Raji (cell line): ENCODE measurements around the gene TMEM266.

Experiments
- POLR2A ChIP-seq: IDR thresholded peaks from 2 replicates; pipeline ENCODE4 v1.6.1; 2011; ENCODE audit warnings: low read depth, low read length, control low read depth; ENCODE audit not compliant: insufficient read depth

Gene TMEM266

DNA sequence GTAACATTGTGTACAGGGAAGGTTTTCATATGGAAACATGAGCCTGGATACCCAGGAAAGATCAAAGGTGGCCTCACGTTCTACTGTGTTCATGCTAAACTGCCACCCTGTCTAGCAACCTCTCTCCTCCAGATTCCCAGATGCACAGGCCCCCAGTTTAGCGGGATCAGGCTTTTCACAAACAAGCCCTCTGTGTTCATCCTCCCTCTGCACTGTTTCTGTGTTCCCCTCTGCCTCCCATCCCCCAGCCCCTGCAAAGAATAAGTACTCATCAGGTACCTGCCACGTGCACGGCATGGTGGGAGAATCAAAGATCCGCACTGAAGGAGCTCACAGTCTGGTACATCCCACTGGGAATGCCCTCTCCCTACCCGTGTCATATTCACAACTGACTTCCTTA, 46.1 kb downstream of the TMEM266 start:
- TF ChIP-seq POLR2A: no peak

GRCh38 chr15:76107169-76107568, 47.4 kb downstream of the TMEM266 start:
- TF ChIP-seq POLR2A: no peak

DNA sequence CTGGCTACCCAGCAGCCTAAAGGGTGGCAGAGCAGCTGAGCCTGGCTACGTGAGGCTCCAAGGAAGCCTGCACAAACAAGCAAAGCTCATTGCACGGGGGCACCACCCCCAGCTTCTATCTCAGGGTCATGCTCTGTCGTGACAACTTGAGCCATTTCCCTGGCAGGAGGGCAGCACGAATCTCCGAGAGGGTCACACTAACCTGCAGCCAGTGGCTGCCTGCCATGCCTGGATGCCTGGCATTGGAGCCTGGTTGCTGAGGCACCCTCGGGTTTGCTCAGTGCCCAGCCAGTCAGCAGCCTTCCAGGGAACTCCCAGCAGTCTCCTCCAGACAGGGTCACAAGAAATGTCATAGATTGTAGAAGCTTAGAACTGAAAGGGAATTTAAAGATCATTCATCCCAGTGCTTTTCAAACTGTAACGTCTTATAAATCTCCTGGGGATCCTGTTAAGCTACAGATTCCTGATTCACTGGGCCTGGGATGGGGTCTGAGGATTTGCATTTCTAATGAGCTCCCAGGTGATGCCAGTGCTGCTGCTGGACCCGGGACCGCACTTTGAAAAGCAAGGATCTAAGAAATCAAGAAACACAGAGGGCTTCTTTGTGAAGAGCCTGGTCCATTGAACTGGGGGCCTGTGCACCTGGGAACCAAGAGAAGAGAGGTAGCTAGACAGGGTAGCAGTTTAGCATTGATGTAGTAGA, 48.4 kb downstream of the TMEM266 start:
- no peak for TF ChIP-seq POLR2A

GRCh38 chr15:76109046-76109445, 49.3 kb downstream of the TMEM266 start:
- TF ChIP-seq POLR2A: no peak

GRCh38 chr15:76114561-76114960, 54.8 kb downstream of the TMEM266 start:
- no peak for TF ChIP-seq POLR2A

DNA sequence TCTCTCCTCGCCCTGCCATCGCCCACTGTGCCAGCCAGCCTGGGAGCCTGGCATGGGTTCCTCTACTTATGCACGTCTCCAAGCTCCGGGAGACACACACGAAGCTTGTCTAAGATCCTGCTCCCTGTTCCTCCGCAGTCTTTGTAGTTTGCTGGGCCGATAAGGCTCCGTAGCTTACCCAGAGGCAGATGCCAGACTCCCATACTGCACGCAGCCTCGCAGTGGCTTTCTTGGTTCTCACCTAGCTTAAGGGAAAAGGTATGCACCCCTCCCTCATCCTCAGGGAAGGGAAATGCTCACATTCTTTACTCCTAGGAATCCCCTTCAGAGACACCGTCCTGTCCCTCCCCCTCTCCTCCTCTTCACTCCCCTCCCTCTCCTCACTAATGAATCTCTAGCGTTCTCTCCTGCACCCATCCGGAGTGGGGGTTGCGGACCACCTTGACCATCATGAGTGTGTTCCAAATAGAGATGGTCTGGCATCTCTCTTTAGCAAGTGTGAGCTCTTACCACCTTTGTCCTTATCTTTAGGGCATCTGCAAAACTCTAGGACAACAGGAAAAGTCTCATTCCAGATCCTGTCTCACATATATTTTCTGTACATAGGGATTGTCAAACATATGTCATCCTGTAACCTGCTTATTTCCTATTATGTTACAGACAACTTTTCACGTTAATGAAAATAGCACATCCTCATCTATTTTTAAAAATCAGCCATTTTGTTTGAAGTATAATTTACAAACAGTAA, 56.5 kb downstream of the TMEM266 start:
- no peak for TF ChIP-seq POLR2A

DNA sequence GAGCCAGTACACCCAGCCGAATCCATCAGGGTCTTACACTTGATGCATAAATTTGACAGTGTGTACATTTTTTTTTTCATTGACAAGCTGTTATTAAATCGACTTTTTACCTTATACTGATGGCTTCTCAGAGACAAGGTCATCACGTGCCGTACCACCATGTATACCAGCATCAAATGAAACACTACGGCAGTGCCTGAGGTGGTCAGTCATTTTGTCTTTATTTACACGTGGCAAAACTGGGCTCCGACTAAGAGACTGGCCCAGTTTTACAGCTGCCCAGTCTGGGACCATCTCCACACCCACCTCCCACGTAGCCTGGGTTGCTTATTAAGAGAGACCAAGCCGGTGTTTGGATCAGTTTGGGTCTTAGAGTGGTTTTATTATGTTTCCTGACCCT, 57.4 kb downstream of the TMEM266 start:
- TF ChIP-seq POLR2A: no peak

DNA sequence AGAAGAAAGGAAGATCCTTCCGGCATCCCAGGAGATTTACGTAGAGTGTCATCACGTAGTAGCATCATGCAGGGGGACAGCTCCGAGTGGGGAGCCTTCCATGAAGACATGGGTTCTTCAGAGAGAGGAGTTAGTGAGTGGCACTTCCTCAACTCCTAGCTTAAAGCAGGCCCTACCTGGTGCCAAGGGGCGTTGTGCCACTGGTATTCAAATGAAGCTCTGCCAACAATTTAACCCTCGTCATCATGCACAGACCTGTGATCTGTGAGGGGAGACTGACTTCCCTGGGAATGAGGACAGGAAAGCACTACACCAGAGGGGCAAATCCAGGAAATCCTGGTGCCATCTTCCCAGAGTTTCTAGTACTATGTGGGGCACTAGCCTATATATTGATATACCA, 59.0 kb downstream of the TMEM266 start:
- TF ChIP-seq POLR2A: no peak

GRCh38 chr15:76123031-76123430, 63.2 kb downstream of the TMEM266 start:
- TF ChIP-seq POLR2A: no peak

GRCh38 chr15:76127169-76127568, 67.4 kb downstream of the TMEM266 start:
- TF ChIP-seq POLR2A: no peak

GRCh38 chr15:76127880-76128279, 68.1 kb downstream of the TMEM266 start:
- TF ChIP-seq POLR2A: no peak

GRCh38 chr15:76134537-76134936, 74.8 kb downstream of the TMEM266 start:
- no peak for TF ChIP-seq POLR2A

GRCh38 chr15:76135516-76135915, 75.7 kb downstream of the TMEM266 start:
- TF ChIP-seq POLR2A: no peak

- TF ChIP-seq POLR2A: no peak
Observed at GRCh38 chr15:76138436-76138835, 78.7 kb downstream of the TMEM266 start.

- no peak for TF ChIP-seq POLR2A
Observed at GRCh38 chr15:76139368-76140073, 79.7 kb downstream of the TMEM266 start.

- TF ChIP-seq POLR2A: no peak
Observed at GRCh38 chr15:76140074-76140464, 80.3 kb downstream of the TMEM266 start.
